ENCODE data around the gene TBC1D24.

Gene TBC1D24

GRCh38 chr16:2483939-2484897 lies 9.3 kb downstream of the TBC1D24 start:
- DNase-seq: no peak

GRCh38 chr16:2484898-2485508 lies 10.1 kb downstream of the TBC1D24 start:
- DNase-seq: no peak

GRCh38 chr16:2485811-2486507 lies 11.0 kb downstream of the TBC1D24 start:
- no peak for DNase-seq

GRCh38 chr16:2486645-2487516 lies 12.0 kb downstream of the TBC1D24 start:
- DNase-seq: no peak

- DNase-seq: no peak
Observed at GRCh38 chr16:2487517-2487842, 12.6 kb downstream of the TBC1D24 start.

GRCh38 chr16:2487903-2488531 lies 13.1 kb downstream of the TBC1D24 start:
- DNase-seq: no peak

GRCh38 chr16:2489581-2489980 lies 14.7 kb downstream of the TBC1D24 start:
- no peak for DNase-seq

GRCh38 chr16:2490190-2491105 lies 15.5 kb downstream of the TBC1D24 start:
- DNase-seq: no peak

- DNase-seq: no peak
Observed at GRCh38 chr16:2492292-2492691, 17.4 kb downstream of the TBC1D24 start.

- no peak for DNase-seq
Observed at GRCh38 chr16:2493605-2494004, 18.7 kb downstream of the TBC1D24 start.

- no peak for DNase-seq
Observed at GRCh38 chr16:2494616-2495015, 19.7 kb downstream of the TBC1D24 start.

GRCh38 chr16:2495041-2495440 lies 20.1 kb downstream of the TBC1D24 start:
- DNase-seq: no peak

- no peak for DNase-seq
Observed at GRCh38 chr16:2496223-2497115, 21.5 kb downstream of the TBC1D24 start.

- DNase-seq: no peak
Observed at GRCh38 chr16:2497116-2497630, 22.2 kb downstream of the TBC1D24 start.

- no peak for DNase-seq
Observed at GRCh38 chr16:2497695-2498484, 23.0 kb downstream of the TBC1D24 start.

GRCh38 chr16:2498531-2499253 lies 23.8 kb downstream of the TBC1D24 start:
- no peak for DNase-seq

- no peak for DNase-seq
Observed at GRCh38 chr16:2499454-2499853, 24.5 kb downstream of the TBC1D24 start.

GRCh38 chr16:2499890-2500429 lies 25.0 kb downstream of the TBC1D24 start:
- DNase-seq: no peak
